ENCODE data around the gene NFE2L1.

Gene NFE2L1

GRCh38 chr17:48003417-48004151 lies 44.6 kb upstream of the NFE2L1 start:
- DNase-seq = no peak
- TF ChIP-seq, protein P1, sequence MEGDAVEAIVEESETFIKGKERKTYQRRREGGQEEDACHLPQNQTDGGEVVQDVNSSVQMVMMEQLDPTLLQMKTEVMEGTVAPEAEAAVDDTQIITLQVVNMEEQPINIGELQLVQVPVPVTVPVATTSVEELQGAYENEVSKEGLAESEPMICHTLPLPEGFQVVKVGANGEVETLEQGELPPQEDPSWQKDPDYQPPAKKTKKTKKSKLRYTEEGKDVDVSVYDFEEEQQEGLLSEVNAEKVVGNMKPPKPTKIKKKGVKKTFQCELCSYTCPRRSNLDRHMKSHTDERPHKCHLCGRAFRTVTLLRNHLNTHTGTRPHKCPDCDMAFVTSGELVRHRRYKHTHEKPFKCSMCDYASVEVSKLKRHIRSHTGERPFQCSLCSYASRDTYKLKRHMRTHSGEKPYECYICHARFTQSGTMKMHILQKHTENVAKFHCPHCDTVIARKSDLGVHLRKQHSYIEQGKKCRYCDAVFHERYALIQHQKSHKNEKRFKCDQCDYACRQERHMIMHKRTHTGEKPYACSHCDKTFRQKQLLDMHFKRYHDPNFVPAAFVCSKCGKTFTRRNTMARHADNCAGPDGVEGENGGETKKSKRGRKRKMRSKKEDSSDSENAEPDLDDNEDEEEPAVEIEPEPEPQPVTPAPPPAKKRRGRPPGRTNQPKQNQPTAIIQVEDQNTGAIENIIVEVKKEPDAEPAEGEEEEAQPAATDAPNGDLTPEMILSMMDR (IDR thresholded peaks at IDR 0.05) = no peak

DNA sequence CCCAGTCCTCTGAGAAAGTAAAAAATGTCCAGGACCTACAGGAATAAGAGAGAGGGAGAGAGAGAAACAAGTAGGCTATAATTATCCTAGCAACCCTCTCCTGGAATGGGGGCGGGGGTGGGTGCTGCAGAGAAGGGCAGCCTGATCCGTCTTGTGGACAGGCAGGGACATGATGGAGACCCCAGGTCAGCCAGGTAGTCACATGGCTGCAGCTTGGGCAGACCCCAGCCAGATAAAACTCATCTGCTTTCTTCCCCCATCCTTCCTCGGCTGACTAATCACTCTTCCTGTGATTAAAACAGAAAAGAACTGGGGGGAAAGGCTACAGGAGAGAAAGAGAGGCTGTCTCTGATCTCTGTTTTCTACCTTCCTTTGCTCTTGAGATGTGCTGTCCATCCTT lies 43.2 kb upstream of the NFE2L1 start:
- no peak for DNase-seq
- no peak overlapping the region for H3K27ac ChIP-seq
- H3K4me1 ChIP-seq = peaks cover 0 to 9% (median 0%) of the 10 kb centered on the region in 4 donors
- H3K27me3 ChIP-seq = peaks cover 0 to 33% of the 10 kb centered on the region in 2 donors
- no peak overlapping the region for H3K4me3 ChIP-seq
- no peaks in the 10 kb centered on the region for H3K9me3 ChIP-seq
- no peaks in the 10 kb centered on the region for H3K36me3 ChIP-seq
- intact Hi-C loops (cut with DNase I; ENCODE audit: low total_unique reads) = no loop called here
- TF ChIP-seq, protein P1 (IDR thresholded peaks at IDR 0.05) = no peak

More at GRCh38 chr17:48003417-48004151, 44.6 kb upstream of the NFE2L1 start:
- no peak overlapping the region for H3K4me3 ChIP-seq
- no peak overlapping the region for H3K27ac ChIP-seq
- peaks cover 0 to 9% (median 0%) of the 10 kb centered on the region in 4 donors for H3K4me1 ChIP-seq
- intact Hi-C loops (cut with DNase I; ENCODE audit: low total_unique reads) = no loop called here
- H3K9me3 ChIP-seq = no peaks in the 10 kb centered on the region
- peaks cover 0 to 23% of the 10 kb centered on the region in 2 donors for H3K27me3 ChIP-seq
- no peaks in the 10 kb centered on the region for H3K36me3 ChIP-seq

- Histone ChIP-seq H3K9me3 (no peaks in the 10 kb centered on the region), H3K4me1 (peaks cover 0 to 18% (median 8%) of the 10 kb centered on the region in 4 donors), H3K27me3 (peaks cover 0 to 53% of the 10 kb centered on the region in 2 donors), H3K27ac (no peak overlapping the region), H3K36me3 (no peaks in the 10 kb centered on the region), H3K4me3 (no peak overlapping the region)
- intact Hi-C loops (cut with DNase I; ENCODE audit: low total_unique reads) = no loop called here
- DNase-seq = no peak
- TF ChIP-seq, protein P1 (IDR thresholded peaks at IDR 0.05) = no peak
Observed at GRCh38 chr17:48006936-48007709, 41.0 kb upstream of the NFE2L1 start.

DNA sequence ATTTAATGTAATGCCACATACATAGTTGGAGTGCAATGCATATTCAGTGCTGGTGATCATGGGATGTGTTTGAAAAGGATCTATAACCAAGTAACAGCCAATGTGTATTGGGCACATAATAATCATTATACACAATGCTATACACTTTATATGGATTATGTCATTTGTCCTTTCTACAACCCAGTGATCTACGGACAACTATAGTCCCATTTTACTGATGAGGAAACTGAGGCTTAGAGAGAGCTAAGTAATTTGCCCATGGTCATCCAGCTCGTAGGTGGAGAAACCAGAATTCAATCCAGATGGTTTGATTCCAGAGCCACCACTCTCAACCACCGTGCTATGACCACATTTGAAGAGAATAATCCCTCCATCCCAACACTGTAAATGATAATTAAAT lies 38.0 kb upstream of the NFE2L1 start:
- H3K4me3 ChIP-seq = no peak overlapping the region
- no peak overlapping the region for H3K27ac ChIP-seq
- H3K36me3 ChIP-seq = no peaks in the 10 kb centered on the region
- peaks cover 0 to 15% (median 11%) of the 10 kb centered on the region in 4 donors for H3K4me1 ChIP-seq
- H3K27me3 ChIP-seq = peaks cover 0 to 69% of the 10 kb centered on the region in 2 donors
- intact Hi-C loops (cut with DNase I; ENCODE audit: low total_unique reads) = no loop called here
- no peaks in the 10 kb centered on the region for H3K9me3 ChIP-seq
- TF ChIP-seq, protein P1 (IDR thresholded peaks at IDR 0.05) = no peak
- DNase-seq = no peak

DNA sequence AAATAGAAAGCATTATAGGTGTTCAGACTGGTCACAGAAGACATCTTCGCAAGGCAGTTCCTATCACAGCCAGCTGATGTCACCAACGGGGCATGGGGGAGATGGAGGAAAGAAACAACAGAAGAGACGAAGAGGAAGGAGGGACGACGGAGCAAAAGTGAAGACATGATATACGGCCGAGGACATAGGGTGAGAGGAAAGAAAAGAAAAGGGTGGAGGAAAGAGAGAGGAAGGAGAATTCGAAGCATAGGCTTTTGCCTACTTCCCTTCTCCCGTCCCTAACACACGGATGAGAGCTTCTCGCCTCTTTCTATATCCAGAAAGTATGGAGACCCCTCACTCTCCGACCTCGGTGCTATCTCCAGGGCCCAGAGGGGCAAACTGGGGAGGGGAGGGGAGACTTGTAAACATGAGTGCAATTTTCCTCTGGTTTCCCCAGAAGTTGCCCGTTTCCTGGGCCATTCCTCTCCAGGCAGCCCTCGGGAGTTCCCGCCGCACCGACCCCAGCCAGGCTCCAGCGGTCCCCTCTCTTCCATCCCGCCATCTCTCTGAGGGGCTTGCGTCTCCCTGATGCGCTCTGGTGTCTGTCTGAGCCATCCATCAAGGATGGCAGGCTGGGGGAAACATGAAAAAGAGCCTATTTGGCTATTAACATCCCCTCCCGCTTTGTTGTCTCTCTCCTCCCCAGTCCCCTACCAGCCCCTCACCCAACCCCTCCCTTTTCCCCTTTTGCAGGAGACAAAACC lies 36.6 kb upstream of the NFE2L1 start:
- Histone ChIP-seq H3K36me3 (no peaks in the 10 kb centered on the region), H3K9me3 (no peaks in the 10 kb centered on the region), H3K4me1 (peaks cover 0 to 15% (median 11%) of the 10 kb centered on the region in 4 donors), H3K27ac (no peak overlapping the region), H3K4me3 (peak overlapping the region; percentile 5 to 41), H3K27me3 (peaks cover 0 to 77% of the 10 kb centered on the region in 2 donors)
- TF ChIP-seq, protein P1 (IDR thresholded peaks at IDR 0.05) = no peak
- no peak for DNase-seq
- intact Hi-C loops (cut with DNase I; ENCODE audit: low total_unique reads) = no loop called here

Measured in tibial artery (tissue), 4 donors.